IMR-90 (cell line): ENCODE data around the gene ZBED2. TPM values are rescaled to one million over a fixed set of nuclear protein-coding genes. Genes with fewer than 3 reads are reported as not detected.
A peak's percentile ranks its signal among the peaks of the same experiment; 100 is the strongest.

ENCODE experiments used
- ATAC-seq: fragments of 200-7000 bp; cut with Tn5 transposase; 2 replicates; pipeline ENCODE4 v1.9.1; 2020; ENCODE audit warnings: low read depth, mild to moderate bottlenecking, moderate library complexity
- BruUV-seq: library from RNA; stranded (reverse); fragments of 400-500 nt; replicated peaks from 2 replicates; lab custom pipeline; 2021; lab: Mats Ljungman, UMichigan
- CTCF ChIA-PET: fragments of 300-600 bp; formaldehyde crosslinking; extraction: SDS; loops from one replicate; lab custom pipeline; 2021; ENCODE audit warnings: antibody characterized with exemption; lab: Yijun Ruan, JAX
- POLR2A ChIA-PET: fragments of 300-600 bp; sonication (Branson Sonifier 250); formaldehyde crosslinking; loops from one replicate; lab custom pipeline; 2022; ENCODE audit warnings: antibody characterized with exemption; ENCODE audit not compliant: unreplicated experiment; lab: Charles Lee
- DNase-seq: peaks from one replicate; pipeline ENCODE4 v3.0.0; 2013
- H2AFZ ChIP-seq: replicated peaks from 2 replicates; pipeline ENCODE3; 2013; ENCODE audit warnings: low read length, mild to moderate bottlenecking; ENCODE audit not compliant: poor library complexity
- H2AK5ac ChIP-seq: 2 replicates; pipeline ENCODE4 v1.6.1; 2013; ENCODE audit warnings: low read depth, low read length, inconsistent platforms
- H2AK9ac ChIP-seq: replicated peaks from 2 replicates; pipeline ENCODE3; 2013; ENCODE audit warnings: mild to moderate bottlenecking, low read depth, low read length, moderate library complexity; ENCODE audit not compliant: poor library complexity
- H2BK120ac ChIP-seq: 2 replicates; pipeline ENCODE4 v1.6.1; 2013; ENCODE audit warnings: low read depth, low read length, inconsistent platforms
- H2BK15ac ChIP-seq: 3 replicates; pipeline ENCODE4 v1.6.1; 2013; ENCODE audit warnings: low read depth, low read length, inconsistent platforms
- H2BK20ac ChIP-seq: 2 replicates; pipeline ENCODE4 v1.6.1; 2013; ENCODE audit warnings: low read depth, mild to moderate bottlenecking, inconsistent platforms, low read length, moderate library complexity
- H2BK5ac ChIP-seq: 2 replicates; pipeline ENCODE4 v1.6.1; 2013; ENCODE audit warnings: mild to moderate bottlenecking, low read depth, low read length, inconsistent platforms; ENCODE audit not compliant: poor library complexity, severe bottlenecking
- H3K14ac ChIP-seq: replicated peaks from 2 replicates; pipeline ENCODE4 v1.6.1; 2013; ENCODE audit warnings: low read depth, low read length, inconsistent platforms
- H3K18ac ChIP-seq: 2 replicates; pipeline ENCODE4 v1.6.1; 2013; ENCODE audit warnings: low read depth, low read length, control low read depth
- H3K23ac ChIP-seq: 2 replicates; pipeline ENCODE4 v1.6.1; 2013; ENCODE audit warnings: low read depth, low read length, inconsistent platforms
- H3K27ac ChIP-seq: 2 replicates; pipeline ENCODE4 v1.5.1; 2013; ENCODE audit warnings: mild to moderate bottlenecking, control low read depth, low read length; ENCODE audit not compliant: insufficient read depth
- H3K27me3 ChIP-seq: 2 replicates; pipeline ENCODE4 v1.6.1; 2013; ENCODE audit warnings: low read length; ENCODE audit not compliant: control insufficient read depth, insufficient read depth
- H3K36me3 ChIP-seq: 2 replicates; pipeline ENCODE4 v1.6.1; 2013; ENCODE audit warnings: low read length, mixed read lengths; ENCODE audit not compliant: control insufficient read depth, insufficient read depth
- H3K4ac ChIP-seq: 2 replicates; pipeline ENCODE4 v1.6.1; 2013; ENCODE audit warnings: low read depth, low read length, inconsistent platforms
- H3K4me1 ChIP-seq: 2 replicates; pipeline ENCODE4 v1.6.1; 2013; ENCODE audit warnings: low read length, mixed read lengths; ENCODE audit not compliant: control insufficient read depth, insufficient read depth
- H3K4me2 ChIP-seq: 2 replicates; pipeline ENCODE4 v1.6.1; 2013; ENCODE audit warnings: low read depth, mild to moderate bottlenecking, control low read depth, low read length, moderate library complexity
- H3K4me3 ChIP-seq: 2 replicates; pipeline ENCODE4 v1.5.1; 2013; ENCODE audit warnings: low read depth, mild to moderate bottlenecking, control low read depth, low read length, moderate library complexity; ENCODE audit not compliant: insufficient read depth
- H3K56ac ChIP-seq: 2 replicates; pipeline ENCODE4 v1.6.1; 2013; ENCODE audit warnings: low read length, inconsistent platforms; ENCODE audit not compliant: insufficient read depth; ENCODE audit errors: extremely low read depth
- H3K79me1 ChIP-seq, 2 experiments: 2 replicates each; pipeline ENCODE4 v1.6.1; 2013; ENCODE audit warnings: low read length in 2 of 2, inconsistent platforms in 1 of 2, low read depth in 1 of 2
- H3K9ac ChIP-seq: 2 replicates; pipeline ENCODE4 v1.6.1; 2013; ENCODE audit warnings: low read depth, low read length, control low read depth
- H3K9me1 ChIP-seq: 2 replicates; pipeline ENCODE4 v1.6.1; 2013; ENCODE audit warnings: low read length, inconsistent platforms; ENCODE audit not compliant: insufficient read depth
- H3K9me3 ChIP-seq: 2 replicates; pipeline ENCODE4 v1.6.1; 2013; ENCODE audit warnings: low read length; ENCODE audit not compliant: control insufficient read depth, insufficient read depth
- H4K20me1 ChIP-seq: 2 replicates; pipeline ENCODE4 v1.6.1; 2013; ENCODE audit warnings: low read length, inconsistent platforms; ENCODE audit not compliant: insufficient read depth
- H4K5ac ChIP-seq: 2 replicates; pipeline ENCODE4 v1.6.1; 2013; ENCODE audit warnings: mild to moderate bottlenecking, low read depth, low read length, control low read depth
- H4K8ac ChIP-seq, 2 experiments: 2 replicates each; pipeline ENCODE4 v1.6.1; 2013; ENCODE audit warnings: low read depth in 2 of 2, low read length in 2 of 2, control low read depth in 1 of 2, inconsistent platforms in 1 of 2
- H4K91ac ChIP-seq: 2 replicates; pipeline ENCODE4 v1.6.1; 2013; ENCODE audit warnings: low read depth, low read length, inconsistent platforms; ENCODE audit not compliant: insufficient read depth
- BHLHE40 ChIP-seq: fragments of 150-350 bp; IDR thresholded peaks from 2 replicates; pipeline ENCODE4 v1.6.1; 2016; ENCODE audit warnings: mild to moderate bottlenecking, low read depth, low read length
- CEBPB ChIP-seq: IDR thresholded peaks from 2 replicates; pipeline ENCODE4 v1.6.1; 2012; ENCODE audit warnings: low read depth, low read length, improper control_type of control experiment
- CHD1 ChIP-seq: IDR thresholded peaks from 2 replicates; pipeline ENCODE4 v1.6.1; 2012; ENCODE audit warnings: low read depth, low read length, improper control_type of control experiment
- CTCF ChIP-seq: conservative IDR thresholded peaks from 2 replicates; pipeline ENCODE4 v1.5.1; 2012; ENCODE audit warnings: mild to moderate bottlenecking, low read depth, low read length, improper control_type of control experiment
- ELK1 ChIP-seq: fragments of 150-350 bp; IDR thresholded peaks from 2 replicates; pipeline ENCODE4 v1.6.1; 2016; ENCODE audit warnings: low read depth, mild to moderate bottlenecking, low read length, moderate library complexity, borderline replicate concordance
- FOS ChIP-seq: fragments of 150-350 bp; IDR thresholded peaks from 2 replicates; pipeline ENCODE4 v1.6.1; 2016; ENCODE audit warnings: low read depth, low read length
- MAFK ChIP-seq: IDR thresholded peaks from 2 replicates; pipeline ENCODE4 v1.6.1; 2012; ENCODE audit warnings: low read depth, low read length, improper control_type of control experiment
- MAZ ChIP-seq: IDR thresholded peaks from 2 replicates; pipeline ENCODE4 v1.6.1; 2012; ENCODE audit warnings: low read depth, mild to moderate bottlenecking, low read length, improper control_type of control experiment, moderate library complexity, borderline replicate concordance
- MXI1 ChIP-seq: IDR thresholded peaks from 2 replicates; pipeline ENCODE4 v1.6.1; 2012; ENCODE audit warnings: low read depth, mild to moderate bottlenecking, low read length, moderate library complexity, borderline replicate concordance
- NFE2L2 ChIP-seq: fragments of 150-350 bp; IDR thresholded peaks from 2 replicates; pipeline ENCODE4 v1.6.1; 2016; ENCODE audit warnings: low read depth, mild to moderate bottlenecking, low read length
- POLR2A ChIP-seq: IDR thresholded peaks from 2 replicates; pipeline ENCODE4 v1.6.1; 2012; ENCODE audit warnings: mild to moderate bottlenecking, low read depth, low read length
- RAD21 ChIP-seq: IDR thresholded peaks from 2 replicates; pipeline ENCODE4 v1.6.1; 2012; ENCODE audit warnings: low read length, improper control_type of control experiment
- RCOR1 ChIP-seq: IDR thresholded peaks from 2 replicates; pipeline ENCODE4 v1.6.1; 2012; ENCODE audit warnings: mild to moderate bottlenecking, low read length, improper control_type of control experiment; ENCODE audit not compliant: insufficient replicate concordance
- RFX5 ChIP-seq: IDR thresholded peaks from 2 replicates; pipeline ENCODE4 v1.8.0; 2012; ENCODE audit warnings: low read depth, mild to moderate bottlenecking, low read length, moderate library complexity
- SMC3 ChIP-seq: fragments of 150-350 bp; IDR thresholded peaks from 2 replicates; pipeline ENCODE4 v1.6.1; 2016; ENCODE audit warnings: low read depth, mild to moderate bottlenecking, antibody characterized with exemption, low read length, moderate library complexity
- USF2 ChIP-seq: fragments of 150-350 bp; IDR thresholded peaks from 2 replicates; pipeline ENCODE4 v1.6.1; 2017; ENCODE audit warnings: mild to moderate bottlenecking, antibody characterized with exemption, low read length, low read depth
- WGBS, 2 experiments: methylation state at CpG; one replicate each; pipeline versions ENCODE4 v1.1.5 to v1.1.7; 2013; ENCODE audit warnings: missing lambda C conversion rate in 2 of 2; ENCODE audit not compliant: insufficient read length in 1 of 2; ENCODE audit errors: extremely low coverage in 2 of 2; 5-methylcytosine and 5-hydroxymethylcytosine counted together
- dilution Hi-C: fragments of 300-500 bp; cut with HindIII; formaldehyde crosslinking; loops from one replicate; pipeline ENCODE4 v1.14.3; 2018; ENCODE audit warnings: low sequenced_read_pairs; ENCODE audit not compliant: unreplicated experiment
- in situ Hi-C: fragments of 300-500 bp; cut with MboI; formaldehyde crosslinking; loops from 3 replicates; pipeline ENCODE4 v1.14.3; 2019; ENCODE audit warnings: low sequenced_read_pairs, inconsistent platforms, mixed read lengths
- intact Hi-C: fragments of 100-400 bp; cut with micrococcal nuclease; formaldehyde crosslinking; loops from 2 replicates; pipeline ENCODE4 v1.10.0; 2022
- polyA plus RNA-seq, 3 experiments: library from polyadenylated mRNA; depleted of rRNA; stranded (reverse); fragments of >200 nt; gene quantifications; 2 replicates each; pipeline ENCODE4 v1.2.3, GENCODE V29; 2012; ENCODE audit warnings: low replicate concordance in 1 of 3
- total RNA-seq: library from RNA; depleted of rRNA; stranded (reverse); fragments of >200 nt; gene quantifications from 2 replicates; pipeline ENCODE4 v1.2.3, GENCODE V29; 2012

The ZBED2 gene
- total and polyA plus RNA-seq, 2 of the 4 experiments (the other 2 are of a cell fraction) = 0.51 to 0.72 TPM

GRCh38 chr3:111609700-111610099, 14.6 kb upstream of the ZBED2 start:
- CTCF ChIA-PET = no interaction called here
- H3K79me1 ChIP-seq = no peaks in the 10 kb centered on the region
- no peaks in the 10 kb centered on the region for H3K9me1 ChIP-seq
- dilution Hi-C loops = no loop called here
- TF ChIP-seq POLR2A = no peak
- no peak for TF ChIP-seq BHLHE40
- no peak for TF ChIP-seq ELK1
- no peak for TF ChIP-seq CHD1
- no peak for TF ChIP-seq RAD21
- TF ChIP-seq RFX5 = no peak
- TF ChIP-seq SMC3 = no peak
- no peak for TF ChIP-seq RCOR1
- no peak for TF ChIP-seq MAZ
- no peak for TF ChIP-seq MAFK
- no peak for TF ChIP-seq MXI1
- no peak for TF ChIP-seq CEBPB
- no peak for TF ChIP-seq NFE2L2
- no peak for TF ChIP-seq FOS
- TF ChIP-seq USF2 = no peak
- no peak for TF ChIP-seq CTCF
- ATAC-seq (no peak), DNase-seq (no peak)
- H3K18ac ChIP-seq = peak overlapping the region; percentile 83
- 0 out of 2 replicates have a peak overlapping the region, but pooled peaks have one; percentile 14 for H3K14ac ChIP-seq
- POLR2A ChIA-PET = no interaction called here
- H3K23ac ChIP-seq = no peak overlapping the region
- H2BK15ac ChIP-seq = peak overlapping the region; percentile 74; the same call in 1 of the 3 replicates
- no peak overlapping the region for H2AK9ac ChIP-seq
- peak overlapping the region; percentile 37; the same call in 1 of the 2 replicates for H3K4ac ChIP-seq
- H3K4me1 ChIP-seq = peaks cover 6% of the 10 kb centered on the region
- H4K8ac ChIP-seq = peak overlapping the region; percentile 19 to 63; a peak in 2 of 4 replicates
- intact Hi-C loops = no loop called here
- H2AFZ ChIP-seq = no peak overlapping the region
- peak overlapping the region; percentile 57 for H2BK20ac ChIP-seq
- H2BK120ac ChIP-seq = peak overlapping the region; percentile 58; the same call in 1 of the 2 replicates
- no peaks in the 10 kb centered on the region for H3K27me3 ChIP-seq
- H2AK5ac ChIP-seq = peak overlapping the region; percentile 65
- H4K20me1 ChIP-seq = no peaks in the 10 kb centered on the region
- H3K9me3 ChIP-seq = no peaks in the 10 kb centered on the region
- in situ Hi-C loops = no loop called here
- peak overlapping the region; percentile 73; the same call in 1 of the 2 replicates for H4K91ac ChIP-seq
- peak overlapping the region; percentile 79 for H2BK5ac ChIP-seq
- H3K36me3 ChIP-seq = no peaks in the 10 kb centered on the region
- H3K9ac ChIP-seq = no peak overlapping the region
- H3K4me3 ChIP-seq = no peak overlapping the region
- BruUV-seq = no TSS peak
- H4K5ac ChIP-seq = peak overlapping the region; percentile 87; the same call in 1 of the 2 replicates
- no CpG with 5 or more reads among the region's 2 CpGs for WGBS, 2 experiments
- H3K27ac ChIP-seq = peak overlapping the region; percentile 47; the same call in 1 of the 2 replicates
- no peak overlapping the region for H3K56ac ChIP-seq
- peak overlapping the region; percentile 54; the same call in 1 of the 2 replicates for H3K4me2 ChIP-seq
